Hepatic stellate cell (primary cell): ENCODE results near the gene SPATA18.

ENCODE experiments used
- DNase-seq: peaks from one replicate; pipeline ENCODE4 v3.0.0; 2011; ENCODE audit warnings: low spot score

The SPATA18 gene, protein sequence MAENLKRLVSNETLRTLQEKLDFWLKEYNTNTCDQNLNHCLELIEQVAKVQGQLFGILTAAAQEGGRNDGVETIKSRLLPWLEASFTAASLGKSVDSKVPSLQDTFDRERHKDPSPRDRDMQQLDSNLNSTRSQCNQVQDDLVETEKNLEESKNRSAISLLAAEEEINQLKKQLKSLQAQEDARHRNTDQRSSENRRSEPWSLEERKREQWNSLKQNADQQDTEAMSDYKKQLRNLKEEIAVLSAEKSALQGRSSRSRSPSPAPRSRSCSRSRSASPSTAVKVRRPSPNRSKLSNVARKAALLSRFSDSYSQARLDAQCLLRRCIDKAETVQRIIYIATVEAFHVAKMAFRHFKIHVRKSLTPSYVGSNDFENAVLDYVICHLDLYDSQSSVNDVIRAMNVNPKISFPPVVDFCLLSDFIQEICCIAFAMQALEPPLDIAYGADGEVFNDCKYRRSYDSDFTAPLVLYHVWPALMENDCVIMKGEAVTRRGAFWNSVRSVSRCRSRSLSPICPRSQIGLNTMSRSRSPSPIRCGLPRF

GRCh38 chr4:52051213-52051614, at the start of gene SPATA18:
SPATA18 (plus strand) TSS chr4:52051304; CDS start chr4:52051705, 401 bp downstream.
- DNase-seq: no peak

DNA sequence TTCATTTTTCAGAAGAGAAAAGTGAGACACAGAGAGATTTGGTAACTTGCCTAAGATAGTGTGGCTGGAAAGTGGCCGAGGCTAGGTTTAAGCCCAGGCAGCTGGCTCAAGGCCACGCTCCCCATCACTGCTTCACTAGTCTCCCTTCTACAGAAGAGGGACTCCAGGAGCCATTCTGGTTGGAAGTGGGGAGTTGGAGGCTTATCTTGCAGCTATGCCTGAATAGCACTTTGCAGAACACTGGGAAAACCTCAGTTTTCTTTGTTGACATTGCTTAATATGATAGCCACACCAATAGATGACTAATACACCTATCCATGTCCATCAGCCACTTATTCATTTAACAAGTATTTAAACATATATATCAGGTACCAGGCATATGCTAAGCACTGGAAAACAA, 49.5 kb upstream of the SPATA18 start:
- no peak for DNase-seq

DNA sequence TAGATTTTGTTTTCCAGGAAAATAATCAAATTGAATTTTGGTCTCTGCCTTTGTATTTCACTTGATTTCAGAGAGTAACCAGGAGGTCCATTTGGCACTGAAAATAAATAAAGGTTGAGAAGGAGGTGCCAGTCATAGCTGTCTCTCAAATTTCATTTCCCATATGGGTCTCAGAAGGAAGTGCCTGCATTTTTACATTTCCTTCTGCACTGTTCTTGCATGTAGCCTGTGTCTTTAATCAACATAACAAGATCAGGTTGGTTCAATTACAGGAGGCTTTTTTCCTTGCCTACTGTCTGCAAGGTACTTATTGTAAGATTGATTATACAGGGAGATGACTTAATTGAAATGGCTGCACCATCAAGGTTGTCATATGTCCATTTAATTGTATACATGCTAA, 46.7 kb upstream of the SPATA18 start:
- no peak for DNase-seq

DNA sequence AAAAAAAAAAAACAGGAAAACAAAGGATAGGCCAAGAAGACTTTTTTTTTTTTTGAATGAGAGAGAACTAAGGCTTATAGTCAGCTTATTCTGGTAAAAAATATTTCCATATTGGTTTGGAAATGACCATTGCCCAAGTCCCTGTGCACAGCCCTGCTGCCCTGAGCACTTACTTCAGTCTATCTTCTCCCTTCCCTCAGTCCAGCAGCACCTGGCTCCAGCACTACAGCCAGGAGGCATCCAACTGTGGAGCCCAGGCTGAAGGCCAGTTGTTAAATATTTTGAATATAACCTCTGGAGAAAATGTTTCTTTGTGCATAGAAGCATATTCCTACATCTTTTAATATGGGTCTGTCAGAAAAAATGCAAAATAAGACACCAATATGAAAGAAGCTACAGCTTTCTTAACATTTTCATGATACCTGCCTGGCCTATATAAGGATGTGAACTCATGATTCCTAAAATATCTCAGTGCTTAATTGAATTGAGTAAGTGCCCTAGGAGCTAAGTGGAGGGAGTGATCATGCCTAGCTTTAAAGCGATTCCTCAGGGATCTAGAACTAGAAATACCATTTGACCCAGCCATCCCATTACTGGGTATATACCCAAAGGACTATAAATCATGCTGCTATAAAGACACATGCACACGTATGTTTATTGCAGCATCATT, 45.4 kb upstream of the SPATA18 start:
- no peak for DNase-seq

DNA sequence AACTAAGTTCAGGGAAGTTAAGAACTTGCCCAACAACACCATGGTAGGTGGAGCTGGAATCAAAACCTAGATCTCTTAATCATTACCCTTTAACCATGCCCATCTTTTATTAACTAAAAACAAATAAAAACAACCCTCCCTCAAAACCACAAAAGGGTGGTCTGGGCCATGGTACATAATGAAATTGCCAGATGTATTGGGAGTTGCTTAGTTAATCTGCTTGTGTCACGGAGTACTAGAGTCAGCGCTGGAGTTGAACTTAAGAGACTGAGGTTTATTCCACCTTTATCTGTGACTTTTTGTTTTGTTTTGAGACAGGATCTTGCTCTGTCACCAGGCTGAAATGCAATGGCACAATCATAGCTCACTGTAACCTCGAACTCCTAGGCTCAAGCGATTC, 44.2 kb upstream of the SPATA18 start:
- no peak for DNase-seq

GRCh38 chr4:52010986-52011385, 40.1 kb upstream of the SPATA18 start:
- DNase-seq: no peak

DNA sequence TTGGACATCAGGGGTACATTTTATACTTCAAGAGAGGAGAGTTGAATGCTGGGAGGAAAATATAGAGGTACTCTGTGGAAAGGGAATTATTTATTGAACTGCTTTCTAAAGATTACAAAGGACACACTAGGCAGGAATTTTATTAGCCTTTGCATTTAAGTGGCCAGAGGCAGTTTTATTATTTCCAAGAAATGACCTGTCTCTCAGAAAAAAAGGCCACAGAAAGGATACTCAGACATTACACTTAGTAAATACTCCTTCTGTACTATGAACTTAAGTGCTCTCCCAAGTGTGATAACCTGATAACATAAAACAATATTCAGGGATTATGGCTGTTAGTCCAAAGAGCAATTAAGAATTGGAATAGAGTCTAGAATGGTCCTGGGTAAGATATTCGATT, 38.5 kb upstream of the SPATA18 start:
- DNase-seq: no peak

DNA sequence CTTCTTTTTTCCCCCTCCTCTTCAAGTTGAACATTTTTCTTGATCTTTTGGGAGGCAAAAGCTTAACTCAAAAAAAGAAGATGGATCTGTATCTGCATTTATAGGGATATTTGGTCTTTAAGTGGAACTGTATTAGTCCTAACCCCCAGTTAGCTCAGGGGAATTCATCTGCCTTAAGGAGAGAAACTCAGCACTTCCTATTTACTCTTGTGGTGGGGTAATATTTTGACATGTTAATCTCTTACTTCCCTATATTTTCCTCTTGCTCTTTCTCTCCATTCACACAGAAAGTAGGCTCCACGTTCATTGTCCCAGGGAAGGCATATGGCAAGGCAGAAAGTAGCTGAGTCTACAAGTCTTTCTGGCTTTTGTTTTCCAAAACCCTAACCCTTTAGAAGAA, 36.2 kb upstream of the SPATA18 start:
- no peak for DNase-seq

GRCh38 chr4:52015366-52015765, 35.7 kb upstream of the SPATA18 start:
- no peak for DNase-seq

DNA sequence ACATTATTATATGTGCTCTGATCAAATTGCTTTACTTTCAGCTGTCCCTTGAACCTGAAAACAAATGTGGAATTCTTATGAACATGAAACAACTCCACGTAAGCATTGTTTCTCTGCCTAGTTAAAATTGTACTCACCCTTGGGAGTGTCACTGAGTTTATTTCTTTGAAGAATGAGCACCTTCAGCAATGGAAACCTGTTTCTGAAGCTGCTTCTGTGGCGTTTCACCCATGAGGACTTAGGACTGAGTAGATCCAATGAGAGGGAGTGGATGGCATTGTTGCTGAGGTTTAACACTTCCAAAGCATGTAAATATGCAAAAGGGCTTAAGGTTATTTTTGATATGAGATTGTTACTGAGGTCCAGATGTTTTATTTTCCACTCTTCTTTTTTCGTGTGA, 34.1 kb upstream of the SPATA18 start:
- no peak for DNase-seq

GRCh38 chr4:52017814-52018213, 33.3 kb upstream of the SPATA18 start:
- DNase-seq: no peak

DNA sequence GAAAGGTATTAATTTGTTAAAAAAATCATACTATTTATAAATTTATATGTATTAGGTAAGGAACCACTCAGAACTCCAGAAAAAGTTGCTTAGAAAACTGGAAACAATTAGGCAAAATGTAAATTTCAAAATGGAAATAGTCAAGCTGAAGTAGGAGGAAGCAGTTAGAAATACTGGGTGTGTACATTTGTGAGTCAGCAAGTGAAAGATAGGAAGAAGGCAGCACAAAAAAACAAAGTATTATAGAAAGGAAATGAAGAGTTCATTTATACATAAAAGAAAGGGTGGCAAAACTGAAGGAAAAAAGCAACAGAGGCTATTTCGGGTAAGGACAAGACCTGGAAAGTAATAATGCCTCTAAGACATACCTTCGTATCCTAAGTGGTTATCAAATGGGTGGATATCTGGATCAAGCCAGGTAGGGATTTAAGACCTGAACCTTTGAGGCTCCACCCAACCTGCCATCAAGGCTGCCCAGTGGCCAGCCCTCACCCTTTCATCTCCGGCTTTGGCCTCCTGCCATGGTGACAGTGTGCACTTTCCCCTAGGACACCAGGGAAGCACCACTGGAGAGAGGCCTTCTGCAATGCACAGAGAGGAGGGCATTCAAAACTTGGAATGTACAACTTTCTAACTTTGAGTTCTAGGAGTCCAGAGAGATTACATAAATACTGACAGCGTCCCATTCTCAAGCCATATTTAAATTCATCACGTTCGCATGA, 31.0 kb upstream of the SPATA18 start, which contains the start of gene LRRC66:
LRRC66 (minus strand) TSS at position 428 of the 722 bp plus-strand sequence. CDS start 2,750 bp downstream, outside the sequence.
- no peak for DNase-seq

DNA sequence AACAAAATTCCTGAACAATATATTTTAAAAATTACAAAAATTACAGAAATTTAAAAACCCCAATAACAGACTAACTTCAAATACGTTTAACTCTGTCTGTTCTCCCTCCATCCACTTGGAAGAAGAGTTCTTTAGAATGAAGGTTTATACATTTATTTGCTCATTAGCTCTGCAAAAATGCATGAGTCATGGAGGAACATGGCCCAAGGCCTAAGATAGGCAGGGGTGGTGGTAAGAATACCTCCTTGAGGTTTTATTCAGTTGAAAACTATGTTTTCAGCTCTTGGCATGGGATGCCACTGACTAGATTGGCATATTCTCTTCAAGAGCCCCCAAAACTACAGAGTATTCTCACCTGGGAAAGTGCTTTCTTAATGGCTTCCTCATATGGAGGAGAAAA, 22.1 kb upstream of the SPATA18 start:
- no peak for DNase-seq

GRCh38 chr4:52032005-52032404, 19.1 kb upstream of the SPATA18 start:
- DNase-seq: no peak

GRCh38 chr4:52035190-52035589, 15.9 kb upstream of the SPATA18 start:
- DNase-seq: no peak

DNA sequence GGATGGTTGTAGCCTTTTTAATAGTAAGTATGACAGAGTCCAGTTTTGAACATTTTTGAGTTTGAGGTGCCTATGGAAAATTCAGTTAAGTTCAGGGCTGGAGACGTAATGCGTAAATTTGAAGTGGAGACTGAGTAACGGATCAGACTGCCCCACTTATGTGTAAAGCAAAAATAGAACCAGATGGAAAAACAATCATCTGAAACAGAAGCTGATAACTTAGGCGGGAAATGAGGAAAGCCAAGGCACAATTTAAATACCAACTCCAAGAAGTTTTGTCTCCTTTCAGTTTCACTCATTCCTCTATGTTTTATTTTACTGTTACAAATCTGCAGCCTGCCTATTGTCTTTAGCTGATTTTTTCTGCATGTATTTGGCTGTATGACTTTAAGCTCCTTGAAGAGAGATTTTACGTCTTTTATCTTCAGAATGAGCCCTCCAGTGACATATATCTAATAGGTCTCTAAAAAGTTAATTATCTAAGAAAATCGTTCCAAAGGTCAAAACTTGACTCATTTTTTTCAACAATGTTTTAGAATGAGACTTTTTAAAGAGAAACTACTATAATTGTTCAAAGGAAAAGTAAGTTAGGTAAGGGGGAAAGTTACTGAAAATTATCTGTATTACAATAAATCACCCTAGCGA, 14.1 kb upstream of the SPATA18 start:
- DNase-seq: no peak

- peak; percentile 42 for DNase-seq
Observed at GRCh38 chr4:52037689-52038102, 13.4 kb upstream of the SPATA18 start.

GRCh38 chr4:52038103-52038912, 12.8 kb upstream of the SPATA18 start, which contains the start of gene SGCB:
SGCB (minus strand) TSS chr4:52038299; CDS start chr4:52038259, 40 bp downstream.
- peak; percentile 79 for DNase-seq

GRCh38 chr4:52045028-52045427, 6.1 kb upstream of the SPATA18 start:
- DNase-seq: no peak

DNA sequence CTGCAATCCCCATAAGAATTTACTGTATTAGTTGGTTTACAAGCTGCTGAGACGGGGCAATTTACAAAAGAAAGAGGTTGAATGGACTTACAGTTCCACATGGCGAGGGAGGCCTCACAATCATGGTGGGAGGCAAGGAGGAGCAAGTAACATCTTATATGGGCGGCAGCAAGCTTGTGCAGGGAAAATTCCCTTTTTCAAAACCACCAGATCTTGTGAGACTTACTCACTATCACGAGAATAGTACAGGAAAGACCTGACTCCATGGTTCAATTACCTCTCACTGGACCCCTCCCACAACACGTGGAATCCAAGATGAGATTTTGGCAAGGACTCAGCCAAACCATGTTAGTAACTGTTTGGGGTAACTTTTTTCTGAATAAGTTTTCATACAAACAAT, 1.8 kb upstream of the SPATA18 start:
- DNase-seq: no peak
